Gastroesophageal sphincter (tissue), 3 donors: ENCODE measurements around the gene RIMS3.

Experiments used
- POLR2AphosphoS5 ChIP-seq: sonication (generic); formaldehyde crosslinking; IDR thresholded peaks from one replicate; pipeline ENCODE4 v1.6.1; 2017; ENCODE audit warnings: antibody characterized with exemption
- TF ChIP-seq, protein P1 (sequence below), 4 experiments: fragments of 200-600 bp in 2 of 4; fragments of 450-650 bp in 2 of 4; sonication (generic) in 1 of 4; IDR thresholded peaks; one replicate each; pipeline ENCODE4 v1.5.1; 2017 to 2019; ENCODE audit warnings: antibody characterized with exemption in 4 of 4, mild to moderate bottlenecking in 2 of 4, moderate library complexity in 2 of 4

DNA sequence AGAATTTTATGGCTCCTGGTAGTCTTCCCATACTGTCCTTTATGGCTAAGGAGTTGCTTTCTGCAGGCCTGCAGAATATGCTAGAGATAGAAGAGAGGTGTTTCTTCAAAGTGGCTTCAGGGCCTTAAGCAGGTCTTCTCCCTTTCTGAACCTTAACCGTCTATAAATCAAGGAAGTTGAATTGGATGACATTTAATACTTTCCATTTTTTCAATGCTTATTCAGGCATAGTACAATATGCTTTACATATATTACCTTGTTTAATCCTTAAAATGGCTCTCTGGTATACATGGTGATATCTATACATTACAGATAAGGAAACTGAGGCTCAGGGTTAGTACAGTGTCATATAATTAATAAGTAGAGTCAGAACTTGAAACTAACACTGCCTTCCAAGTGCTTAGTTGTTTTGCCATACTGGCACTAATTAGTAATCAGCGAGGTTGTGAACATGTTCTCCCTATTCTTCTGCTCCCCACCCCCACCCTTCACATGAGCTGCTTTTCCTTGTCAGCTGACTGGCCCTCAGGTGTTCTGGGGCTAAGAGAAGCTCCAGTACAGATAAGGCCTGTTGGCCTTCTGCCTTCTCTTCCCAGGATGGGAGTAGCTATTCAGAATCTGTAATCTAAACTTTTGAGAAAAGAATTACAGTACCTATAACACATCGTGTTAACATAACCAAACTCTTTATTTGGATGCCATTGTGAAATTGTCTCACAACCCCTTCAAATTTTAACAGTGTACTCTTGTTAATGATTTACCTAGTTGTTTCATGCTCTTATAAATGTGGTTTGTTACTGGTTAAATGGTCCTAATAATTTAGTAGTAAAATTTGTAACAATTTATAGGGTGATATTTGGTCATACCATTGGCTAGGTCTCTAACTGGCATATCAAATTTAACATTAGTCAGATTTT lies 39.6 kb upstream of the RIMS3 start:
- no peak for TF ChIP-seq POLR2AphosphoS5
- TF ChIP-seq, protein P1, sequence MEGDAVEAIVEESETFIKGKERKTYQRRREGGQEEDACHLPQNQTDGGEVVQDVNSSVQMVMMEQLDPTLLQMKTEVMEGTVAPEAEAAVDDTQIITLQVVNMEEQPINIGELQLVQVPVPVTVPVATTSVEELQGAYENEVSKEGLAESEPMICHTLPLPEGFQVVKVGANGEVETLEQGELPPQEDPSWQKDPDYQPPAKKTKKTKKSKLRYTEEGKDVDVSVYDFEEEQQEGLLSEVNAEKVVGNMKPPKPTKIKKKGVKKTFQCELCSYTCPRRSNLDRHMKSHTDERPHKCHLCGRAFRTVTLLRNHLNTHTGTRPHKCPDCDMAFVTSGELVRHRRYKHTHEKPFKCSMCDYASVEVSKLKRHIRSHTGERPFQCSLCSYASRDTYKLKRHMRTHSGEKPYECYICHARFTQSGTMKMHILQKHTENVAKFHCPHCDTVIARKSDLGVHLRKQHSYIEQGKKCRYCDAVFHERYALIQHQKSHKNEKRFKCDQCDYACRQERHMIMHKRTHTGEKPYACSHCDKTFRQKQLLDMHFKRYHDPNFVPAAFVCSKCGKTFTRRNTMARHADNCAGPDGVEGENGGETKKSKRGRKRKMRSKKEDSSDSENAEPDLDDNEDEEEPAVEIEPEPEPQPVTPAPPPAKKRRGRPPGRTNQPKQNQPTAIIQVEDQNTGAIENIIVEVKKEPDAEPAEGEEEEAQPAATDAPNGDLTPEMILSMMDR (IDR thresholded peaks at IDR 0.05), result no peak
